HG03139 (cell line): ENCODE data around the gene SUPT3H.

ENCODE experiments used
- ATAC-seq: cut with Tn5 transposase; IDR thresholded peaks from one replicate; pipeline ENCODE4 v1.9.1; 2021; ENCODE audit not compliant: unreplicated experiment

SUPT3H gene

DNA sequence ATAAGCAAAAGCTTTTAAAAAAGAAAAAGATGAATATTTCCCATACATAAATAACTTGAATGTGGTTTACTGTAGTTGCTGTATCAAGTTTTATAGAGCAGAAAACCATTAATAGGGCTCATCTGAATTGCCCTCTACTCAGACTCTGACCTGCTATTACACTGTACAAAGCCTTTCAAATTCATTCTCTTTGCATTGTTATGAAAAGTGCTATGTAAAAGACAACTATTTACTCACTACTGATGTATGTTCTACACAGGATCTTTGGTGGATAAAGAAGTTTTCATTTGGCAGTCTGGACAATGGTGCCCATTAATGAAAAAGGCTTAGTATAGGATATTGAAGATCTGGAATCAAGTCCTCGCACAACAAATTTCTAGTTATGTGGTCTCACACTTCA is 248.7 kb downstream of the SUPT3H start:
- no peak for ATAC-seq

DNA sequence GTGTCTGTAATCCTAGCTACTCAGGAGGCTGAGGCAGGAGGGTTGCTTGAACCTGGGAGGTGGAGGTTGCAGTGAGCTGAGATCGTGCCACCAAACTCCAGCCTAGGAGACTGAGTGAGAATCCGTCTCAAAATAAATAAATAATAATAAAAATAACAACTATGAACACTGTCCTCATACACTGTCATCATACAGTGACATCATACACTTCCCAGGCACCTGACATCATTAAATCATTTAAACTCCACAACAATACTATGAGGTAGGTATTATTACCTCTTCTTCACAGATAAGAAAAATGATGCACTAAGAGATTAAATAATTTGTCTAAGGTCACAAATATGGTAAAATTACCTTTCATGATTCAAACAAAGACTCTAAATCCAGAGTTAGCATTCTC is 250.5 kb downstream of the SUPT3H start:
- no peak for ATAC-seq

DNA sequence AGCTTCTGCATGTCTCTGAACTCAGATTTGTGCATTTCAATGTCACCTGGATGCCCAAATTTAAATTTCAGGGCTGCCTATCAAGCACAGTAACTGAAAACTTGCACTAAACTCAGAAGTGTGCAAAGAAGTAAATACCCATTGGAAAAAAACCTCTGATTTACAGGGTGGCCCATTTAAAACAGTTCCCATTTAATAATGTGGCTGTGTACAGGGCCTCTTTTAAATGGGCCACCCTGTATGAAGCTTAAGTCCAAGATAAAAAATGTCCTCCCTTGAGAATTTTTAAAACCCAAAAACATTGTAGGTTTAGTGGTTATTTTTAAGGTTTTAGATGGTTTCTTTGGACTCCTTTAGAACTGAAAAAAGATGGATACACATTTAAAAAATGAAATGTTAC is 251.7 kb downstream of the SUPT3H start:
- no peak for ATAC-seq

DNA sequence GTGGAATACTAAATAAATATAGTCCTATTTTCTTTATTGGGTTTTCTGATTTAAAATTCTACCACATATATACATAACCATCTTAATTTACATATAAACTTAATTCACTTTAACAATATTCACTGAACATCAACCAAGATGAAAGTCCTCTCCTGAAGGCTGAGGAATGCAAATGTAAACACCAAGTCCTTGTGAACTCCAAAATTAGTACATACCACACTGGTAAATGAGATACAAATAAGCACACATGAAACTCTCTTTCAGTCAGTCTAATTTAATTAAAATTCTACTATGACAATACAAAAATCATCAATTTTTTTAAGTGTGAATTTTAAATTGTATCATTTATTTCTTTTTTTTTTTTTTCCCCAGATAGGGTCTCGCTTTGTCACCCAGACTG is 254.7 kb downstream of the SUPT3H start:
- no peak for ATAC-seq

DNA sequence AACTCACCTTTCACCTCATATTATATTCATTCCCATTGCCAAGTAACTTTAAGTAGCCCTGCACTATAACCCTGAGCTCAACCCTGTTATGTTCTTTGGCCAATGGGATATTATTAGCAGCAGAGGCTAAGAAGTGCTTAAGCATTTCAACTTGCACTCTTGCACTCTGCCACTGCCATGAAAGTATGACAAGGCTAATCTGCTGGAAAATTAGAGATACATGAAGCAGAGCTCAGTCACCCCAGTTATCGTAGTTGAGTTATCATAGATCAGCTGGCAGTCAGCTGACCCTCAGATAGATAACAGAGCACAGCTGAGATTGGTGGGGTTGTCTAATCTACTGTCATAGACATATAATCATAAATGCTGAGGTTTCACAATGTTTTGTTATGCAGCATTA is 259.0 kb downstream of the SUPT3H start:
- ATAC-seq: no peak

DNA sequence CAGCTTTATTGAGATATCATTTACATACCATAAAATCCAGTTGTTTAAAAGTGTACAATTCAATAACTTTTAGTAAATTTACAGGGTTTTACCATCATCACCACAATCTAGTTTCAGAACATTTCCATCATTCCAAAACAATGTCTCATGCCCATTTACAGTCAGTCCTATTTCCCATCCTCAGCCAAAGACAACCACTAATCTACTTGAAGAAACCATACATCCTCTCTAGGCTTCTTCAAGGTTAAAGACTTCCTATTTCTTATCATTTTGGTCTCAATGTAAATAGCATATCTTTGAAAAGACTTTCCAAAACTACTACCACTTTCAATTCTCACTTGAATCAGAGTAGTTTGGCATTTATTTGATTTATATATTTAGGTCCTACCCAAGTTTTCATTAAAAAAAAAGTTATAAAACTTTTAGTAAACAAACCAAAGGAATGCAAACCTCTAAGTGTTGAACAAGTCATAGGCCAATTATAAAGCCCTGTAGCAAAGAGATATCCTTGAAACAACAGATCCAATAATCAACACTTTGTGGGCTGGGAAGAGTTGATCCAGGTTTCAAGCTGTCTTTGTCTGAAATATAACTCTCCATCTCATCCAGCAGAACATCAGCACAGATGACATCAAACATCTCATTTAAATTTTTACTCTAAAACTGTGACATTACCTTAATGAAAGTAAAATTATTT is 260.9 kb downstream of the SUPT3H start:
- ATAC-seq: no peak

DNA sequence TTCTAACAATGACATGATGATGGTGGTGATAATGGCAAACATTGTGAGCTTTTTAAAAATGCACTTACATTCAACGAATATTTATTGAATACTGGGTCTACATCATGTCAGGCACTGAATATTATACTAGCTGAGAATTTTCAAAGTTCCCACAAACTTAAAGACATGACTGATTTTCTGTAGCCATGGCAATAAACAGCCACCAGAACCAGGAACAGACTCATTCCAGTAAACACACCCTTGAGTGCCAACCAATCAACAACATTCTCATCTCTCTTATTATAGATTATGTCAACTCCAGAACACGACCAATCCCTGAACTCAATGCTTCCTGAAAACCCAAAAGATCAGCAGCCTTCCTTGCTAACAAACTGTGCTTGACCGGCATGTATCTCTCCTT is 262.0 kb downstream of the SUPT3H start:
- ATAC-seq: no peak

DNA sequence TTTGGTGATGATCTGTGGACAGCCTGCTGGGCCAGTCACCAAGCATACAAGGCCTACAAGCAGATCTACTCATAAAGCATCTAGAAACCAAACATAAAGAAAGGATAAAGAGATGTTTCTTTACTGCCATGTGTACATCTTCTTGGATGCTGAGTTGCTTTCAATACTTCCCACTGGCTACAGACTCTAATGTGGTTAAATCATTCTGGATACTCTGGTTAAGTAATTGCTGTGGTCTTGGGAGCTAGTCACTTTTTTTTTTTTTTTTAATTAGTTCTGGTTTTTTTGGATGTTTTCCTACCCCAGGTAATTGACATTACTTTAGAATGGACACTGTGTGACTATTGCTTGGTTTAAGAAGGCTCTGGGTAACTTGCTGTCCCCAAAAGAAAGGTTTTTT is 265.0 kb downstream of the SUPT3H start:
- ATAC-seq: no peak

DNA sequence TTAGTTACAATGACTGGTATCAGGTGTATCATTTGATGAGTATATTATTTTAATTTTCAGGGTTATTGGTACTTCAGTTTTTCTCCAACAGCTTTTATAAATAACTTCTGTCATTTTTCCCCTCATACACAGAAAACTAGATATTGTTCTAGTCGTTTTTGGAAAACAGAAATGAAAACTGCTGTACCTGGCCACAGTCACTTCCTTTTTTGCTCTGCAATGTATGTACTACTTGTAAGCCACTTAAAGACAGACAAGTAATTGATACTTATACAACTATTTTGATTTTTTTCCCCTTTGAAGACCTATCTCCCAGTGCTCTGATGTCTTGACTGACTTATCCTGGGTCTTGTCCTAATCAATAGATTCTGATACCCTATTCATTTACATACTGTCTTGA is 268.2 kb downstream of the SUPT3H start:
- no peak for ATAC-seq

DNA sequence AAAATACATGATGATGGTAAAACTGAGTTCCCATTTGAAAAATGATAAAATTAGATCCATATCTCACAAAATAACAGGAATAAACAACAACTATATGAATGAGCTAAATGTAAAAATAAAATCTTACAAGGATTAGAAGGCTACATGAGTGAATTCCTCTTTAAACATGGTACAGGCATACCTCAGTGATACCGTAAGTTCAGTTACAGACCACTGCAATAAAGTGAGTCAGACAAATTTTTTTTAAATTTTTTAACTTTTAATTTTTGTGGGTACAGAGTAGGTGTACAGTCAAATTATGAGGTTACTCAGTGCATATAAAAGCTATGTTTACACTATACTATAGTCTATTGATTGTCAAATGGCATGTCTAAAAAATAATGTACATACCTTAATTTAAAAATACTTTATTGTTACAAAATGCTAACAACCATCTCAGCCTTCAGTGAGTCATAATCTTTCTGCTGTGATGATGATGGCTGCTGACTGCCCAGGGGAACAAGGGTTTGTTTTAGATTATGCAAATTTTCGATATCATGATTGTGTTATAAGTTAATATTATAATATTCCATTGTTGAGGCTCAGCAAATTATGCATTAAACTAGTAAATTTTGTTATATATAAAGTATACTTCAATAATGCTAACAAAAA is 272.4 kb downstream of the SUPT3H start:
- ATAC-seq: no peak

DNA sequence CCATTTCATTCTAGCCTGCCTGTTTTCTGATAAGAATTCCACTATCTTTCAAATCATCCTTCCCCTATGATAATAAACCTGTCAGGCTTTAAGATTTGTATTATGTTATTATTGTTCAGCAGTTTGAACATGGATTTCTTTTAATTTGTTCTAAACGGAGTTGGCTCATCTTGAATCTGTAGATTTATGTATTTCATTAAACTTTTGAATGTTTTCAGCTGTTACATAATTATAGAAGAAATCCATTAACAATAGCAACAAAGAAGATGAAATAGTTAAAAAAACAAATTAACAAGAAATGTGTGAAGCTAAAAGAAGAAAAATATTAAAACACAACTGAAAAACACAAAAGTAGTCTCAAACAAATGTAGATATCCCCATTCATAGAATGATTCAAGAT is 273.3 kb downstream of the SUPT3H start:
- no peak for ATAC-seq

DNA sequence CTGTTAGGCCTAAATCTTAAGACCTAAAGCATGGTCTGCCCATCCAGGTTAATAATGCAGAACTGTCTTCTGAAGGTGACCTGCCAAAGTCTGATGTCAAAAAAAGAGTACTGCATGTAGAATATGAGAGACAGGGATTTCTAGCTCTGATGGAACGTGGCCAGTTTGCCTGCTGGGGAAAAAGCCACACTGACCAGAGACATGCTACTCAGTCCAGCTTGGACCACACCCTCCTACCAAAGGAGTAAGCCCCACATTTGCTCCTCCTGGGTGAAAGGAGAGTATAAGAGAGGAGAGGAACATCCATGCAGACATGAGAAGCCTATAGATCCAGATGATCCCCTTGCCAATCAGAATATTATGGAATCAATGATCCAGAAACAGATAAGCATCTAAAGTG is 279.5 kb downstream of the SUPT3H start:
- ATAC-seq: no peak

DNA sequence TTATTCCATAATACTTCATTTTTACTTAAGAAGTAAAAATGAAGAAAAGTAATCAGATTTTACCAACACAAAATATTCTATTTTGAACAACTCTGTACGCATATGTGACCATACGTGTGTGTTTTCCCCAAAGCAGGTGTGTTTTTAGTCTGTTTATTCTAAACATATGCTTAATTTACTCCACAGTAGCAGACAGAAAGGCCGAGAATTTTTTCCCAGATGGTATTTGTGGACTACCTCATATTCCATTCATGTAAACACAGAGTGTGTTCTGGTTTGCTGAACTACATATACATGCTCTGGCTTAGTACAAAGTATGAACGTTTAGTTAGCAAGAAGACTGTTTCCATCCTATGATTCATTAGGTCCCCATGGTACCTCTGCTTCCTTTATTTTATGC is 282.9 kb downstream of the SUPT3H start:
- ATAC-seq: no peak

DNA sequence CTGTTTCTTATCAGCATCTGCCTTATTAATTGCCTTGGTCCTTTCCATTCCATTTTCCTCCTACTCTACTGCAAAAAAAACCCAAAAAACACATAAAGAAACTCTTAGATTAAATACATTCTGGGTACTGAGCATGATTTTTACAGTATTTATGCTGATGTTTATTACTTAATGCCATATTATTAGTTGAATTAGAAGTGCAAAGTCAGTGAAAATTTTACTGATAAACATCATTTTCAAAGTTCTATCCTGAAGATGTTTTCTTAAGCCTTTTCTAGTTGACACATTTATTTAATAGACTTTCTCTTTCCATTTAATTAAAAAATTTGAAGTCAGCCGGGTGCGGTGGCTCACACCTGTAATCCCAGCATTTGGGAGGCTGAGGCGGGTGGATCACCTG is 285.6 kb downstream of the SUPT3H start:
- ATAC-seq: no peak

DNA sequence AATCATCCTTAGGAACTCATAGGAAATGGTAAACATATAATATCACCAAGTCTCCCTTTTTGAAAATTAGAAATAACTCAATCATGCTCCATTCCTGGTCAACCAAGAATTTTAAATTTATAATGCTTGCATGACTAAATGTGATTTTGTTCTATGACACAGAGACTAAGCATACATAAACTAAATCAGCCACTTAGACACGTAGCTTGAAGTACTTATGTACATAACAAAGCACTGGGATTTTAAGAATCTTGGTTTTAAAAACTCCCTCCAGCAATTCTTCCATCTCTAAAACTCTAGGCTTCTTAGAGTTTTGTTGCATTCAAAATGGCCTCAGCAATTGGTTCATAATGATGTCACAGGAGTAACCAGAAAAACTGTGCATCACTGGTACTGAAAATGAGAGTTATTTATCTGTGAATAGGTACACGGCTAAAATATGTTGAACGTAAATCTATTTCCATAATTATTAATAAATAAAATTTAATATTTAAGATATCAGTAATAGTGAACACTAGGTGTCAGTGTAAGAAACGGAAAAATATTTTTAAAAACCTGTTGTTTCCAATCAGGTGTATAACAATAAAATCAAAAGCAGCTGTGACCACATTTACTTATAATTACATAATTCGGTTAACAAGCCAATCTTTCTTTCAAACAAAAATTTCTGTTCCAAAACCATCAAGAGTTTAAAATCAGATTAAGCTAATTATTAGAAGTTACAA is 291.2 kb downstream of the SUPT3H start:
- no peak for ATAC-seq

DNA sequence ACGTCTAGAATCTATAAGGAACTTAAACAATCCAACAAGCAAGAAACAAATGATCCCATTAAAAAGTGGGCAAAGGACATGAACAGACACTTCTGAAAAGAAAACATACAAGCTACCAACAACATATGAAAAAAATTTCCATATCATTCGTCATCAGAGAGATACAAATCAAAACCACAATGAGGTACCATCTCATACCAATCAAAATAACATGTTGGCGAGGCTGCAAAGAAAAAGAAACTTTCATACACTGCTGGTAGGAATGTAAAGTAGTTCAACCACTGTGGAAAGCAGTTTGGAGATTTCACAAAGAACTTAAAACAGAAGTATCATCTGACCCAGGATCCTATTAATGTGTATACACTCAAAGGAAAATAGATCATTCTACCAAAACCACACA is 293.5 kb downstream of the SUPT3H start:
- no peak for ATAC-seq

DNA sequence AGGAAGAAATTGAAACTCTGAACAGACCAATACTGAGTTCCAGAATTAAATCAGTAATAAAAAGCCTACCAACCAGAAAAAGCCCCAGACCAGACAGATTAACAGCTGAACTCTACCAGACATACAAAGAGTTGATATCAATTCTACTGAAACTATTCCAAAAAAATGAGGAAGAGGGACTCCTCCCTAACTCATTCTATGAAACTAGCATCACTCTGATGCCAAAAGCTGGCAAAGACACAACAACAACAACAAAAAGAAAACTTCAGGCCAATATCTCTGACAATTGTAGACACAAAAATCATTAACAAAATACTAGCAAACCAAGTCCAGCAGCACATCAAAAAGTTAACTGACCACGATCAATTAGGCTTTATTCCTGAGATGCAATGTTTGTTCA is 295.6 kb downstream of the SUPT3H start:
- no peak for ATAC-seq

DNA sequence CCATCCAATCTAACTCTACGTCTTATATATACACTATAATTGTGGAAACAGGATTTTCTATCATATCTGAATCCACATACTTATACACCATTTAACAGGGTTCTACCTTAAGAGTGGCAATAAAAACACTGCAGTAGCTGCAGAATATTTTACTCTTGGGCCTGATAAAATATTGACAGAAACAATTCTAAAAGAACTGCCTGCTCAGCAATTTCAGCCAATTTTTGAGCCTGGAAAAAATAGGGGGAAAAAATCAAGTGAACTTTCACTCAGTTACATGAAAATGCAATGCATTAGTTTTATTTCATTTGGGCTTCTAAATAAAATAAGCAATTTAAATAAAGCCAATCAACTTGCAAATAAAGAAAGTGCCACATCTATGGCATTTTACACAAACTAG is 296.1 kb downstream of the SUPT3H start:
- ATAC-seq: no peak

DNA sequence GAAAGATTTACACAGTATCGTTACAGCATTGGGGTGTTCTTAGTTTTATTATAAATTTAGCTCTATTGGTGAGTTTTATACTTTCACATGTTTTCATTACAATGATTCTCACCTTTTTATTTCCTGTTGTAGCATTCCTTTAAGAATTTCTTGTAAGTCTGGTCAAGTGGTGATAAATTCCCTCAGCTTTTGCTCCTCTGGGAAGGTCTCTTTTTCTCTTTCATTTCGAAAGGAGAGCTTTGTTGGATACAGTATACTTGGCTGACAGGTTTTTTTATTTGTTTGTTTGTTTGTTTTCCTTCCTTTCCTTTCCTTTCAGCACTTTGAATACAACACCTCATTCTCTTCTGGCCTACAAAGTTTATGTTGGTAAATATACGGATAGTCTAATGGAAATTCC is 299.3 kb downstream of the SUPT3H start:
- ATAC-seq: no peak

DNA sequence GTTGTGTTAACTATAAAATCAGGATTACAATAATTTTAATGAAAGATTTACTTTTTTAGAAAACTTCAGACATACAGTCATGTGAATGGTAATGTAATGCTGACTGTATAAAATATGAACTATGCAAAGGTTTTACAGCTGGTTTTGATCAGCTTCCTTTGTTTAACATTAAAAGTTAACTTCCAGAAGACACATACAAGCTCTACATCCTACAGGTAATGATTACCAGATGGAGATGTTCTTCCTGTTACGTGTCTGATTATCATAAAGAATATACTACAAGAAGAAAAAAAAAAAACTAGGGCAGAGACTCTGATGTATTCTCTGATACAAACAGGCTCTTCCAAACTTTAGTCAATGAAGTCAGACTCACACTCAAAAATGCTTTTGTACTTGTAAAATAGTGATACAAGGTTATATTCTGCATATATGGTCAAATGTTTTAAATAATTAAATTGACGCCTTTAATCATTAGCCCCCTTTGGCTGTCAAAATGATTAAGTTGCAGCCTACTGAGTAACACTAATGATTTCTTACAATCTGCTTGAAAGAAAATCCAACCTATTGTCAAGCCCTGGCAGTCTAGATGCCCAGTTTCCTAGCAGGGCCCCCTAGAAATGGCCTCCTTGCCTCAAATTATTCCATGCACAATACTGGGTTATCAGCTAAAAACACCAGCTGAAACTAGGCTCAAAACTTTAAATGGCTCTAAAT is 301.4 kb downstream of the SUPT3H start:
- no peak for ATAC-seq

DNA sequence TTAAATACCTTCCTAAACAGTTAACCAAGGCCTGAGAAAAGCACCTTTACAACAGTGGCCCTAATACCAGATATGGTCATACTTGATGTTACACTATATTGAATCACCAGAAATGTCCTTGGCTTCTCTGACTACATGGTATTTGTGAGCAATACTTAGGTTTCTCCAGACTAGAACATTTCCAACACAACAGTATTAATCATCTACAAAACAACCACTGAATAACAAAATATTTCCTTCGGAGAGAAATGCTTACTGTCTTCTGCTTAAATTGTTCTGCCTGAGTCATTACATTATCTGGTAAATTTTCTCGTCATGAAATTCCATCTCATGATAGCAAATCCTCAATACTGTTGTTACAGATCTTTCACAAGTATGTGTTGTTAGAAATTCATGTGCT is 302.5 kb downstream of the SUPT3H start:
- no peak for ATAC-seq

DNA sequence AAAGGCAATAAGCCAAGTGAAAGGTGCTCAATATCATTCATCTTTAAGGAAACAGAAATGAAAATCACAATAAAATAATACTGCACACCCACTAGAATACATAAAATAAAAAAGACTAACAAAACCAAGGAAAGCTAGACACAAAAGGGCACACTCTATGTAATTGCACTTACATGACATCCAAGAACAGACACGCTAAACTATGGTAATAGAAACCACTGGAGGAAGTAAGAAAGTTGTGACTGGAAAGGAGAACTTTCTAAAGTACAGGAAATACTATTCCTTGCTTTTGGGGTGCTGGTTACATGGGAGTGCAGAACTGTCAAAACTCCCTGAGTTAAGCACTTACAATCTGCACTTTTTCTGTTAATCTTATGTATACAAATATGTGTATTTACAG is 303.3 kb downstream of the SUPT3H start:
- no peak for ATAC-seq
